OCI-LY3 (cell line): ENCODE measurements around the gene SIAE.

ENCODE experiments used
- H2AFZ ChIP-seq: fragments of 200-600, 300-600 bp; shearing (Covaris generic); 2 replicates; pipeline ENCODE4 v1.6.0; 2014; ENCODE audit warnings: antibody characterized with exemption, low read depth, low read length
- H3K27ac ChIP-seq: fragments of 200-600, 300-600 bp; sonication (generic); 2 replicates; pipeline ENCODE4 v1.5.1; 2014; ENCODE audit warnings: mild to moderate bottlenecking, low read length, moderate library complexity, mixed read lengths
- H3K27me3 ChIP-seq: fragments of 200-600, 300-600 bp; sonication (generic); 2 replicates; pipeline ENCODE4 v1.6.1; 2014; ENCODE audit warnings: low read depth, low read length, mixed read lengths
- H3K36me3 ChIP-seq: fragments of 200-600, 300-600 bp; sonication (generic); replicated peaks from 2 replicates; pipeline ENCODE3; 2014; ENCODE audit warnings: low read depth, low read length, mixed read lengths
- H3K4me1 ChIP-seq: fragments of 300-600, 200-600 bp; sonication (generic); 2 replicates; pipeline ENCODE4 v1.6.1; 2014; ENCODE audit warnings: low read length, mixed read lengths
- H3K4me2 ChIP-seq: fragments of 200-600, 300-600 bp; sonication (generic); 2 replicates; pipeline ENCODE4 v1.6.1; 2014; ENCODE audit warnings: low read length, mixed read lengths
- H3K4me3 ChIP-seq: fragments of 300-600, 200-600 bp; sonication (generic); 2 replicates; pipeline ENCODE4 v1.5.1; 2014; ENCODE audit warnings: antibody characterized with exemption, mild to moderate bottlenecking, low read length, moderate library complexity
- H3K79me2 ChIP-seq: fragments of 300-600, 200-600 bp; shearing (Covaris generic); 2 replicates; pipeline ENCODE4 v1.6.1; 2014; ENCODE audit warnings: mild to moderate bottlenecking, low read length, mixed read lengths
- H3K9ac ChIP-seq: fragments of 300-600, 200-600 bp; shearing (Covaris generic); 2 replicates; pipeline ENCODE4 v1.6.0; 2014; ENCODE audit warnings: mild to moderate bottlenecking, low read length, moderate library complexity
- H3K9me3 ChIP-seq: fragments of 200-600, 300-600 bp; shearing (Covaris generic); 2 replicates; pipeline ENCODE4 v1.6.1; 2014; ENCODE audit warnings: low read length, mixed read lengths; ENCODE audit not compliant: insufficient read depth
- H4K20me1 ChIP-seq: fragments of 200-600, 300-600 bp; sonication (generic); 2 replicates; pipeline ENCODE4 v1.6.1; 2016; ENCODE audit warnings: low read length, mixed read lengths; ENCODE audit not compliant: insufficient read depth
- CTCF ChIP-seq: fragments of 200-600, 300-600 bp; sonication (generic); IDR thresholded peaks from 2 replicates; pipeline ENCODE4 v1.5.1; 2014; ENCODE audit warnings: antibody characterized with exemption, low read length, low read depth
- EZH2phosphoT487 ChIP-seq: fragments of 200-600 bp; shearing (Covaris generic); IDR thresholded peaks from 2 replicates; pipeline ENCODE4 v1.6.1; 2018; ENCODE audit warnings: antibody characterized with exemption, mixed run types, low read depth

SIAE gene

GRCh38 chr11:124644426-124645280 lies 28.9 kb downstream of the SIAE start:
- Histone ChIP-seq H3K79me2 (no peaks in the 10 kb centered on the region), H3K9ac (peak overlapping the region; percentile 44; the same call in 1 of the 2 replicates), H3K4me1 (peaks cover 24% of the 10 kb centered on the region), H4K20me1 (no peaks in the 10 kb centered on the region), H2AFZ (peak overlapping the region; percentile 45; the same call in 1 of the 2 replicates), H3K27me3 (no peaks in the 10 kb centered on the region), H3K4me3 (peak overlapping the region; percentile 71), H3K4me2 (peak overlapping the region; percentile 94), H3K9me3 (no peaks in the 10 kb centered on the region), H3K36me3 (no peaks in the 10 kb centered on the region), H3K27ac (no peak overlapping the region)
- TF ChIP-seq EZH2phosphoT487 = no peak
- peak; percentile 85 for TF ChIP-seq CTCF

- H3K9ac ChIP-seq = no peak overlapping the region
- peak overlapping the region; percentile 94 for H3K4me2 ChIP-seq
- H3K36me3 ChIP-seq = peaks cover 5% of the 10 kb centered on the region
- H3K27me3 ChIP-seq = no peaks in the 10 kb centered on the region
- H3K79me2 ChIP-seq = no peaks in the 10 kb centered on the region
- no peak overlapping the region for H2AFZ ChIP-seq
- no peak overlapping the region for H3K4me3 ChIP-seq
- no peaks in the 10 kb centered on the region for H3K9me3 ChIP-seq
- peaks cover 24% of the 10 kb centered on the region for H3K4me1 ChIP-seq
- no peak for TF ChIP-seq CTCF
- no peak for TF ChIP-seq EZH2phosphoT487
- H4K20me1 ChIP-seq = no peaks in the 10 kb centered on the region
- no peak overlapping the region for H3K27ac ChIP-seq
Observed at GRCh38 chr11:124643605-124644425, 29.7 kb downstream of the SIAE start.

- no peak overlapping the region for H3K4me3 ChIP-seq
- H3K4me2 ChIP-seq = no peak overlapping the region
- no peaks in the 10 kb centered on the region for H3K9me3 ChIP-seq
- no peaks in the 10 kb centered on the region for H3K79me2 ChIP-seq
- TF ChIP-seq EZH2phosphoT487 = no peak
- TF ChIP-seq CTCF = no peak
- peaks cover 9% of the 10 kb centered on the region for H3K36me3 ChIP-seq
- H3K4me1 ChIP-seq = peaks cover 24% of the 10 kb centered on the region
- H3K27ac ChIP-seq = no peak overlapping the region
- no peaks in the 10 kb centered on the region for H4K20me1 ChIP-seq
- H3K9ac ChIP-seq = no peak overlapping the region
- no peak overlapping the region for H2AFZ ChIP-seq
- no peaks in the 10 kb centered on the region for H3K27me3 ChIP-seq
Observed at GRCh38 chr11:124643042-124643604, 30.4 kb downstream of the SIAE start.

- H3K27ac ChIP-seq = no peak overlapping the region
- H2AFZ ChIP-seq = no peak overlapping the region
- TF ChIP-seq EZH2phosphoT487 = no peak
- TF ChIP-seq CTCF = no peak
- no peaks in the 10 kb centered on the region for H3K9me3 ChIP-seq
- no peak overlapping the region for H3K9ac ChIP-seq
- no peaks in the 10 kb centered on the region for H3K79me2 ChIP-seq
- no peak overlapping the region for H3K4me3 ChIP-seq
- no peak overlapping the region for H3K4me2 ChIP-seq
- H4K20me1 ChIP-seq = no peaks in the 10 kb centered on the region
- peaks cover 9% of the 10 kb centered on the region for H3K36me3 ChIP-seq
- H3K4me1 ChIP-seq = peaks cover 24% of the 10 kb centered on the region
- no peaks in the 10 kb centered on the region for H3K27me3 ChIP-seq
Observed at GRCh38 chr11:124642628-124643027, 30.9 kb downstream of the SIAE start.
